Tongue (tissue), 1 donor: ENCODE results near the gene KCNMB3. TPM values are rescaled to one million over a fixed set of nuclear protein-coding genes. Genes with fewer than 3 reads are reported as not detected.

Source experiments
- total RNA-seq: library from RNA; depleted of rRNA; stranded (reverse); fragments of >200 nt; gene quantifications from one replicate; pipeline ENCODE4 v1.2.3, GENCODE V29; 2014

KCNMB3 gene
- total RNA-seq, 1 donor from 2014 or later, result 3.9 TPM

Other genes starting within 250 kb of the KCNMB3 start
- gene ZMAT3, start 179.3 kb downstream of the KCNMB3 start, total RNA-seq, result 8.1 TPM
- gene PIK3CA, start 102.8 kb downstream of the KCNMB3 start, total RNA-seq, result 58.8 TPM
- 53.5 TPM for gene ZNF639, start 71.9 kb upstream of the KCNMB3 start, total RNA-seq
- gene MFN1, start 96.6 kb upstream of the KCNMB3 start, total RNA-seq, result 63.6 TPM
- gene GNB4, start 200.4 kb upstream of the KCNMB3 start, total RNA-seq, result 49.1 TPM